Neural cell (in vitro differentiated cells): Measurements from ENCODE around the gene ITPR3. TPM values are rescaled to one million over a fixed set of nuclear protein-coding genes. Genes with fewer than 3 reads are reported as not detected.

ENCODE experiments used
- H2AFZ ChIP-seq: fragments of 200-600, 300-800 bp; sonication (generic), shearing (Covaris generic); 2 replicates; pipeline ENCODE4 v1.6.0; 2014; ENCODE audit warnings: low read depth, mild to moderate bottlenecking, antibody characterized with exemption, low read length, moderate library complexity
- H3F3A ChIP-seq: fragments of 200-600 bp; shearing (Covaris generic); 2 replicates; pipeline ENCODE4 v1.6.1; 2016; ENCODE audit warnings: mild to moderate bottlenecking, moderate library complexity, mixed read lengths, antibody characterized with exemption, low read length; ENCODE audit not compliant: insufficient read depth, poor library complexity, severe bottlenecking
- H3K27ac ChIP-seq: fragments of 200-600, 300-800 bp; sonication (generic), shearing (Covaris generic); 2 replicates; pipeline ENCODE4 v1.5.1; 2014; ENCODE audit warnings: mild to moderate bottlenecking, low read length, moderate library complexity
- H3K27me3 ChIP-seq: fragments of 300-800, 200-600 bp; sonication (generic), shearing (Covaris generic); 2 replicates; pipeline ENCODE4 v1.6.0; 2014; ENCODE audit warnings: mild to moderate bottlenecking, low read depth, low read length, moderate library complexity; ENCODE audit not compliant: insufficient read depth
- H3K36me3 ChIP-seq: fragments of 300-800, 200-600 bp; sonication (generic), shearing (Covaris generic); 2 replicates; pipeline ENCODE4 v1.5.1; 2014; ENCODE audit warnings: mild to moderate bottlenecking, antibody characterized with exemption, low read length, moderate library complexity; ENCODE audit not compliant: insufficient read depth
- H3K4me2 ChIP-seq: fragments of 300-800, 200-600 bp; sonication (generic), shearing (Covaris generic); 2 replicates; pipeline ENCODE4 v1.6.0; 2014; ENCODE audit warnings: mild to moderate bottlenecking, low read length
- H3K4me3 ChIP-seq: fragments of 300-800, 200-600 bp; sonication (generic), shearing (Covaris generic); 2 replicates; pipeline ENCODE4 v1.5.1; 2014; ENCODE audit warnings: mild to moderate bottlenecking, low read length, moderate library complexity
- H3K79me2 ChIP-seq: fragments of 200-600 bp; shearing (Covaris generic); replicated peaks from 2 replicates; pipeline ENCODE4 v1.6.0; 2014; ENCODE audit warnings: mild to moderate bottlenecking, low read length, moderate library complexity; ENCODE audit not compliant: insufficient read depth
- H3K9ac ChIP-seq: fragments of 300-800, 200-600 bp; sonication (generic), shearing (Covaris generic); 2 replicates; pipeline ENCODE4 v1.6.1; 2016; ENCODE audit warnings: mild to moderate bottlenecking, low read length, mixed read lengths
- H3K9me2 ChIP-seq: fragments of 200-600 bp; shearing (Covaris generic); 2 replicates; pipeline ENCODE4 v1.6.1; 2016; ENCODE audit warnings: mild to moderate bottlenecking, low read length, mixed read lengths; ENCODE audit not compliant: insufficient read depth
- H3K9me3 ChIP-seq: fragments of 200-600, 300-800 bp; sonication (generic), shearing (Covaris generic); 2 replicates; pipeline ENCODE4 v1.6.1; 2016; ENCODE audit warnings: mild to moderate bottlenecking, mixed run types, low read length, moderate library complexity, mixed read lengths
- H4K20me1 ChIP-seq: fragments of 200-600 bp; shearing (Covaris generic); 2 replicates; pipeline ENCODE4 v1.6.1; 2016; ENCODE audit warnings: mild to moderate bottlenecking, mixed run types; ENCODE audit not compliant: insufficient read depth
- EP300 ChIP-seq: fragments of 450-650 bp; conservative IDR thresholded peaks from 2 replicates; pipeline ENCODE4 v1.6.1; 2014; ENCODE audit warnings: antibody characterized with exemption, mild to moderate bottlenecking, moderate library complexity; ENCODE audit not compliant: poor library complexity, severe bottlenecking
- EZH2 ChIP-seq: fragments of 200-600, 300-800 bp; shearing (Covaris generic), sonication (generic); IDR thresholded peaks from 2 replicates; pipeline ENCODE4 v1.6.1; 2014; ENCODE audit warnings: antibody characterized with exemption, low read length, borderline replicate concordance, mild to moderate bottlenecking; ENCODE audit not compliant: insufficient read depth, poor library complexity, severe bottlenecking
- MXI1 ChIP-seq: fragments of 450-650 bp; conservative IDR thresholded peaks from 2 replicates; pipeline ENCODE4 v1.6.1; 2014; ENCODE audit warnings: antibody characterized with exemption, mild to moderate bottlenecking; ENCODE audit not compliant: poor library complexity, severe bottlenecking
- POLR2AphosphoS5 ChIP-seq: IDR thresholded peaks from 2 replicates; pipeline ENCODE4 v1.6.1; 2012
- RAD21 ChIP-seq: fragments of 450-650 bp; conservative IDR thresholded peaks from 2 replicates; pipeline ENCODE4 v1.6.1; 2014; ENCODE audit warnings: antibody characterized with exemption, mild to moderate bottlenecking, moderate library complexity
- SMC3 ChIP-seq: fragments of 450-650 bp; conservative IDR thresholded peaks from 2 replicates; pipeline ENCODE4 v1.6.1; 2014; ENCODE audit warnings: antibody characterized with exemption, mild to moderate bottlenecking, moderate library complexity; ENCODE audit not compliant: poor library complexity
- TAF1 ChIP-seq: IDR thresholded peaks from 2 replicates; pipeline ENCODE4 v1.6.1; 2012; ENCODE audit warnings: low read depth
- polyA plus RNA-seq: library from polyadenylated mRNA; depleted of rRNA; stranded (reverse); fragments of >200 nt; gene quantifications from 2 replicates; pipeline ENCODE4 v1.2.3, GENCODE V29; 2014
- TF ChIP-seq, protein P1 (sequence below): IDR thresholded peaks from 2 replicates; pipeline ENCODE4 v1.6.1; 2012; ENCODE audit warnings: borderline replicate concordance
- TF ChIP-seq, protein P2 (sequence below): fragments of 450-650 bp; IDR thresholded peaks from 2 replicates; pipeline ENCODE4 v1.5.1; 2014; ENCODE audit warnings: antibody characterized with exemption, mild to moderate bottlenecking, moderate library complexity; ENCODE audit not compliant: poor library complexity, severe bottlenecking

Gene ITPR3
- polyA plus RNA-seq, 1 donor from 2014 or later, result 0.11 TPM

DNA sequence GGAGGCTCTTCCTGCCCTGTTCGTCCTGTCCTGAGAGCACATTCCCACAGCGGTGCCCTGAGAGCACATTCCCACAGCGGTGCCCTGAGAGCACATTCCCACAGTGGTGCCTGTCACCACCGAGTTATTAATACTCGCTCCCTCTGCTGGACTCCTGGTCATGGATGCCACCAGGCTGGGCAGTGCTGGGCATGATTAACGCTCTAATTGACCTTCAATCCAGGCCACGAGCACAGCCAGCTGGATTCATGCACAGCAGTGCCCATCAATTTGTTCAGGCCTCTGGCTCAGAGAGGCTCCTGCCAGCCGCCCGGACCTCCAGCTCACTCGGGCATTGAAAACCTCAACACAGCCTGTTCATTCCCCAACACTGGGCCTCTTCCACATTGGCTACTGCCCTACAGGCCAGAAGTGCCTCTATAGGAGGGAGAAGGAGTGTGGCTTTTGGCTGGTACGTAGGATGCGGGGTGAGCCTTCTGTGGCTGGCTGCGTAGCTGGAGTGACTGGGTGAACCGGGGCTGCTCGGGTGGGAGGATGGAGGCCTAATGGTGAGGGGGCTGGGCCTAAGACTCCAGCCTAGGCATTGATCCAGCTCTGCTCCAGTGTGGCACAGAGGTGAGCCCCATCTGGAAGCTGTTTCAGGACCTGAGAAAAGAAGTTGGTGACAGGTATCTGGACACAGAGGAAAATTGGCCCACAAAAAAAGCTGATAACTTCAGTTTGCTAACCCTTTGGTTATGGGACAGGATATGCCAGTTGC, 116.3 kb downstream of the ITPR3 start:
- Histone ChIP-seq H3K4me3 (no peak overlapping the region), H3K9me3 (no peaks in the 10 kb centered on the region), H3K9me2 (no peaks in the 10 kb centered on the region), H3K4me2 (no peak overlapping the region), H2AFZ (no peak overlapping the region), H4K20me1 (no peaks in the 10 kb centered on the region), H3K27me3 (no peaks in the 10 kb centered on the region), H3K36me3 (no peaks in the 10 kb centered on the region), H3K79me2 (no peaks in the 10 kb centered on the region), H3F3A (no peaks in the 10 kb centered on the region), H3K9ac (no peak overlapping the region), H3K27ac (no peak overlapping the region)
- TF ChIP-seq POLR2AphosphoS5, result no peak
- no peak for TF ChIP-seq SMC3
- TF ChIP-seq EP300, result no peak
- no peak for TF ChIP-seq RAD21
- TF ChIP-seq MXI1, result no peak
- no peak for TF ChIP-seq EZH2
- no peak for TF ChIP-seq TAF1

DNA sequence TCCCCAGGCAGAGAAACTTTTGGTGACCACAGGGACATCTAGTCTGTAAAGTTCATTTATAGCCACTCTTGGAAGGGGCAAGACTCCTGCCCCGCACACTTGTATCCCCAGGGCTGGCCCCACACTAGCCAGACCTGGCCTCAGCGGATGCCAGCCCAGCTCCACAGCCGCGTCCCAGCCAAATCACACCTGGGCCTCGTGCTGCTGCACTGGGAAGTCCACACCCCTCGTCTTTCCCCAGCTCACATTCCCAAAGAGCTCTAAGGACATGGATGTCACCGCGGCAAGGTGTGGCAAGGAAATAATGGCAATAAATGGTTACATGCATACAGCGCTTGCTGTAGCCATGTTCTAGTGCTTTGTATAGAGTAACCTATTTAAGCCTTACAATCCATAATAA, 117.0 kb downstream of the ITPR3 start:
- H3K27me3 ChIP-seq, result no peaks in the 10 kb centered on the region
- H4K20me1 ChIP-seq, result no peaks in the 10 kb centered on the region
- TF ChIP-seq TAF1 (no peak), SMC3 (no peak), RAD21 (no peak), MXI1 (no peak), EP300 (no peak), EZH2 (no peak), POLR2AphosphoS5 (no peak)
- TF ChIP-seq, protein P1, sequence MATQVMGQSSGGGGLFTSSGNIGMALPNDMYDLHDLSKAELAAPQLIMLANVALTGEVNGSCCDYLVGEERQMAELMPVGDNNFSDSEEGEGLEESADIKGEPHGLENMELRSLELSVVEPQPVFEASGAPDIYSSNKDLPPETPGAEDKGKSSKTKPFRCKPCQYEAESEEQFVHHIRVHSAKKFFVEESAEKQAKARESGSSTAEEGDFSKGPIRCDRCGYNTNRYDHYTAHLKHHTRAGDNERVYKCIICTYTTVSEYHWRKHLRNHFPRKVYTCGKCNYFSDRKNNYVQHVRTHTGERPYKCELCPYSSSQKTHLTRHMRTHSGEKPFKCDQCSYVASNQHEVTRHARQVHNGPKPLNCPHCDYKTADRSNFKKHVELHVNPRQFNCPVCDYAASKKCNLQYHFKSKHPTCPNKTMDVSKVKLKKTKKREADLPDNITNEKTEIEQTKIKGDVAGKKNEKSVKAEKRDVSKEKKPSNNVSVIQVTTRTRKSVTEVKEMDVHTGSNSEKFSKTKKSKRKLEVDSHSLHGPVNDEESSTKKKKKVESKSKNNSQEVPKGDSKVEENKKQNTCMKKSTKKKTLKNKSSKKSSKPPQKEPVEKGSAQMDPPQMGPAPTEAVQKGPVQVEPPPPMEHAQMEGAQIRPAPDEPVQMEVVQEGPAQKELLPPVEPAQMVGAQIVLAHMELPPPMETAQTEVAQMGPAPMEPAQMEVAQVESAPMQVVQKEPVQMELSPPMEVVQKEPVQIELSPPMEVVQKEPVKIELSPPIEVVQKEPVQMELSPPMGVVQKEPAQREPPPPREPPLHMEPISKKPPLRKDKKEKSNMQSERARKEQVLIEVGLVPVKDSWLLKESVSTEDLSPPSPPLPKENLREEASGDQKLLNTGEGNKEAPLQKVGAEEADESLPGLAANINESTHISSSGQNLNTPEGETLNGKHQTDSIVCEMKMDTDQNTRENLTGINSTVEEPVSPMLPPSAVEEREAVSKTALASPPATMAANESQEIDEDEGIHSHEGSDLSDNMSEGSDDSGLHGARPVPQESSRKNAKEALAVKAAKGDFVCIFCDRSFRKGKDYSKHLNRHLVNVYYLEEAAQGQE, result no peak
- TF ChIP-seq, protein P2, sequence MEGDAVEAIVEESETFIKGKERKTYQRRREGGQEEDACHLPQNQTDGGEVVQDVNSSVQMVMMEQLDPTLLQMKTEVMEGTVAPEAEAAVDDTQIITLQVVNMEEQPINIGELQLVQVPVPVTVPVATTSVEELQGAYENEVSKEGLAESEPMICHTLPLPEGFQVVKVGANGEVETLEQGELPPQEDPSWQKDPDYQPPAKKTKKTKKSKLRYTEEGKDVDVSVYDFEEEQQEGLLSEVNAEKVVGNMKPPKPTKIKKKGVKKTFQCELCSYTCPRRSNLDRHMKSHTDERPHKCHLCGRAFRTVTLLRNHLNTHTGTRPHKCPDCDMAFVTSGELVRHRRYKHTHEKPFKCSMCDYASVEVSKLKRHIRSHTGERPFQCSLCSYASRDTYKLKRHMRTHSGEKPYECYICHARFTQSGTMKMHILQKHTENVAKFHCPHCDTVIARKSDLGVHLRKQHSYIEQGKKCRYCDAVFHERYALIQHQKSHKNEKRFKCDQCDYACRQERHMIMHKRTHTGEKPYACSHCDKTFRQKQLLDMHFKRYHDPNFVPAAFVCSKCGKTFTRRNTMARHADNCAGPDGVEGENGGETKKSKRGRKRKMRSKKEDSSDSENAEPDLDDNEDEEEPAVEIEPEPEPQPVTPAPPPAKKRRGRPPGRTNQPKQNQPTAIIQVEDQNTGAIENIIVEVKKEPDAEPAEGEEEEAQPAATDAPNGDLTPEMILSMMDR, result no peak
- no peak overlapping the region for H3K9ac ChIP-seq
- H3K4me3 ChIP-seq, result no peak overlapping the region
- H3K36me3 ChIP-seq, result no peaks in the 10 kb centered on the region
- no peak overlapping the region for H3K27ac ChIP-seq
- no peaks in the 10 kb centered on the region for H3K9me2 ChIP-seq
- no peak overlapping the region for H3K4me2 ChIP-seq
- H2AFZ ChIP-seq, result no peak overlapping the region
- H3K79me2 ChIP-seq, result no peaks in the 10 kb centered on the region
- H3K9me3 ChIP-seq, result no peaks in the 10 kb centered on the region
- H3F3A ChIP-seq, result no peaks in the 10 kb centered on the region
